Measurements from ENCODE around the gene PLPPR3. TPM values are rescaled to one million over a fixed set of nuclear protein-coding genes. Genes with fewer than 3 reads are reported as not detected.
"Not testable (repeated sequence)": the region's sequence is repeated elsewhere in the genome, so short reads cannot be mapped to it uniquely, and the experiment has no call there.

The PLPPR3 gene
- total RNA-seq, 1 experiment from 2014 or later = 13.6 TPM

DNA sequence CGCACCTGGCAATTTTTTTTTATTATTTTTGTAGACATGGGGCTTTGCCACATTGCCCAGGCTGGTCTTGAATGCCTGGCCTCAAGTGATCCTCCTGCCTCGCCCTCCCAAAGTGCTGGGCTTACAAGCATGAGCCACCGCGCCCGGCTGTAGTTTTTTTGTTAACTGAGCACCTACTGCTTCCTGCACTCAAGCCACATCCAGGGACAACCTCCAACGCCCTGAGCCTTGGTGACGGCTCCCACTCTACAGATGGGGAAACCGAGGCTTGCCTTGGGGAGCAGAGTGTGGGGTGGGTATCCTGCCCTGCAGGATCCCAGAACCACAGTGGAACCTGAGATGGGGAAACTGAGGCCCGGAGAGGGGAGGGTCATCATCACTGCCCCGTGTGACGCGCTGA is 33.4 kb upstream of the PLPPR3 start:
- in situ Hi-C loops (cut with HindIII; ENCODE audit: low pct_unique_long_range_greater_than_20kb, low sequenced_read_pairs) = no loop called here
- DNase-seq (ENCODE audit: low read depth) = no peak

DNA sequence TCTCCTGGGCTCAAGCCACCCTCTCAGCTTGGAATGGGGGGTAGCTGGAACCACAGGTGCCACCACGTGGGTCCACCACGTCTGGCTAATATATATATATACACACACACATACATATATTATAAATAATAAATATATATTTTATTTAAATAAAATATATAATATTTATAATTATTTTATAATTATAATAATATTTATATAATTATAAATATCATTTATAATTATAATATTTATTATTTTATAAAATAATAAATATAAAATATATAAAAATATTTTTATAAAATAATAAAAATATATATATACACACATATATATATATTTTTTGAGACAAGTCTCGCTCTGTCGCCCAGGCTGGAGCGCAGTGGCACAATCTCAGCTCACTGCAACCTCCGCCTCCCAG is 32.8 kb upstream of the PLPPR3 start:
- no peak for DNase-seq (ENCODE audit: low read depth)
- in situ Hi-C loops (cut with HindIII; ENCODE audit: low pct_unique_long_range_greater_than_20kb, low sequenced_read_pairs) = no loop called here

DNA sequence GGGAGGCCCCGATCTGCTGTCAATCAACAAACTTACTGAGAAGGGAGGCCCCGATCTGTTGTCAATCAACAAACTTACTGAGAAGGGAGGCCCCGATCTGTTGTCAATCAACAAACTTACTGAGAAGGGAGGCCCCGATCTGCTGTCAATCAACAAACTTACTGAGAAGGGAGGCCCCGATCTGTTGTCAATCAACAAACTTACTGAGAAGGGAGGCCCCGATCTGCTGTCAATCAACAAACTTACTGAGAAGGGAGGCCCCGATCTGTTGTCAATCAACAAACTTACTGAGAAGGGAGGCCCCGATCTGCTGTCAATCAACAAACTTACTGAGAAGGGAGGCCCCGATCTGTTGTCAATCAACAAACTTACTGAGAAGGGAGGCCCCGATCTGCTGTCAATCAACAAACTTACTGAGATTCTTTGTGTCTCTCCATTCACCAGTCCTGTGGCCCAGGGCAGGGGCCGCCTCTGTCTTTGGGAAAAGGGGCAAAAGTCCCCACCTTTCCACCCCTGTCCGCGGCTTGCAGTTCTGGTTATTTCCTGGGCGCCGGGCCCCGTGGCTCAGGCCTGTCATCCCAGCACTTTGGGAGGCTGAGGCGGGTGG is 32.0 kb upstream of the PLPPR3 start:
- in situ Hi-C loops (cut with HindIII; ENCODE audit: low pct_unique_long_range_greater_than_20kb, low sequenced_read_pairs) = not testable (repeated sequence)

DNA sequence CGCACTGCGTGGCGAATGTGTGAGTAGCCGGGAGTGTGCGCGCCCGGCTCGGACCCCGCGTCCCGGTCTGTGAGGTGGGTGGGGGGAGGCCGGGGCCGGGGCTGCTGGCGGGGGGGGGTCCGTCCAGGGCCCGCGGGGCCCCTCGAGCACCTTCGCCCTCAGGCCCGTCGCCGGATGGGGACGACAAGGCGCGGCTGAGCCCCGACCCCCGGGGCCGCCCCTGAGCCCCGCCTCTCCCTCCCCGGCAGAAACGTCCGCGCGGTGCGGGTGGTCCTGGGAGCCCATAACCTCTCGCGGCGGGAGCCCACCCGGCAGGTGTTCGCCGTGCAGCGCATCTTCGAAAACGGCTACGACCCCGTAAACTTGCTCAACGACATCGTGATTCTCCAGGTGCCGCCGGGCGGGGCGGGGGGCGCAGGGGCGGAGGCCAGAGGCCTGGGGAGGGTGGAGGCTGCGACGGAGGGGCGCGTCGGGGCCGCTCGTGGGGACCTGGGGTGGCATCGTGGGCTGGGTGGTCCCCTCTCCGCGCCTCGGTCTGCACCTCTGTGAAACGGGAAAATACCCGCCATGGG is 31.3 kb upstream of the PLPPR3 start:
- in situ Hi-C loops (cut with HindIII; ENCODE audit: low pct_unique_long_range_greater_than_20kb, low sequenced_read_pairs) = no loop called here

More for the DNA sequence above, 32.0 kb upstream of the PLPPR3 start:
- not testable (repeated sequence) for DNase-seq (ENCODE audit: low read depth)

DNA sequence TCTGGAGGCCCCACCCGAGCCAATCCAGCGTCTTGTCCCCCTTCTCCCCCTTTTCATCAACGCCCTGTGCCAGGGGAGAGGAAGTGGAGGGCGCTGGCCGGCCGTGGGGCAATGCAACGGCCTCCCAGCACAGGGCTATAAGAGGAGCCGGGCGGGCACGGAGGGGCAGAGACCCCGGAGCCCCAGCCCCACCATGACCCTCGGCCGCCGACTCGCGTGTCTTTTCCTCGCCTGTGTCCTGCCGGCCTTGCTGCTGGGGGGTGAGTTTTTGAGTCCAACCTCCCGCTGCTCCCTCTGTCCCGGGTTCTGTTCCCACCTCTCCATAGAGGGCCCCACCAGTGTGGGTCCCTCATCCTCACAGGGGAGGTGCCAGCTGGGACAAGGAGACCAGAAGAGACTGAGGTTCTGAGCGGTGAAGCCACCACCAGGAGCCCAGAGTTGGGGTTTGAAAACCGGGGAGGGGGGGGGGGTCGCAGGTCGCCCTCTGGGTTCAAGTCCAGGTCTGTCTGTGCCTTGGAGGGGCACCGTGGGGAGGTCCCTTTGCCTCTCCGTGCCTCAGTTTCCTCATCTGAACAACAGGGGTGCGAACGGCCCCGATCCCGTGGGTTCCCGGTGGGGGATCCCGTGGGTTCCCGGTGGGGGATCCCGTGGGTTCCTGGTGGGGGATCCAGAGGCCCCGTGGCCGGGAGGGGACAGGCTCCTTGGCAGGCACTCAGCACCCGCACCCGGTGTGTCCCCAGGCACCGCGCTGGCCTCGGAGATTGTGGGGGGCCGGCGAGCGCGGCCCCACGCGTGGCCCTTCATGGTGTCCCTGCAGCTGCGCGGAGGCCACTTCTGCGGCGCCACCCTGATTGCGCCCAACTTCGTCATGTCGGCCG is 30.6 kb upstream of the PLPPR3 start, which contains the start of gene ELANE:
Gene ELANE (plus strand): TSS at position 168 of the 878 bp plus-strand sequence. CDS start 26 bp downstream, at position 194.
- DNase-seq (ENCODE audit: low read depth) = no peak
- in situ Hi-C loops (cut with HindIII; ENCODE audit: low pct_unique_long_range_greater_than_20kb, low sequenced_read_pairs) = no loop called here

More for the DNA sequence above, 31.3 kb upstream of the PLPPR3 start:
- DNase-seq (ENCODE audit: low read depth) = no peak

DNA sequence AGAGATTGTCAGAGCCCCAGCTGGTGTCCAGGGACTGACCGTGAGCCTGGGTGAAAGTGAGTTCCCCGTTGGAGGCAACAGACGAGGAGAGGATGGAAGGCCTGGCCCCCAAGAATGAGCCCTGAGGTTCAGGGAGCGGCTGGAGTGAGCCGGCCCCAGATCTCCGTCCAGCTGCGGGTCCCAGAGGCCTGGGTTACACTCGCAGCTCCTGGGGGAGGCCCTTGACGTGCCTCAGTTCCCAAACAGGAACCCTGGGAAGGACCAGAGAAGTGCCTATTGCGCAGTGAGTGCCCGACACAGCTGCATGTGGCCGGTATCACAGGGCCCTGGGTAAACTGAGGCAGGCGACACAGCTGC is 29.2 kb upstream of the PLPPR3 start:
- in situ Hi-C loops (cut with HindIII; ENCODE audit: low pct_unique_long_range_greater_than_20kb, low sequenced_read_pairs) = no loop called here
- DNase-seq (ENCODE audit: low read depth) = no peak

DNA sequence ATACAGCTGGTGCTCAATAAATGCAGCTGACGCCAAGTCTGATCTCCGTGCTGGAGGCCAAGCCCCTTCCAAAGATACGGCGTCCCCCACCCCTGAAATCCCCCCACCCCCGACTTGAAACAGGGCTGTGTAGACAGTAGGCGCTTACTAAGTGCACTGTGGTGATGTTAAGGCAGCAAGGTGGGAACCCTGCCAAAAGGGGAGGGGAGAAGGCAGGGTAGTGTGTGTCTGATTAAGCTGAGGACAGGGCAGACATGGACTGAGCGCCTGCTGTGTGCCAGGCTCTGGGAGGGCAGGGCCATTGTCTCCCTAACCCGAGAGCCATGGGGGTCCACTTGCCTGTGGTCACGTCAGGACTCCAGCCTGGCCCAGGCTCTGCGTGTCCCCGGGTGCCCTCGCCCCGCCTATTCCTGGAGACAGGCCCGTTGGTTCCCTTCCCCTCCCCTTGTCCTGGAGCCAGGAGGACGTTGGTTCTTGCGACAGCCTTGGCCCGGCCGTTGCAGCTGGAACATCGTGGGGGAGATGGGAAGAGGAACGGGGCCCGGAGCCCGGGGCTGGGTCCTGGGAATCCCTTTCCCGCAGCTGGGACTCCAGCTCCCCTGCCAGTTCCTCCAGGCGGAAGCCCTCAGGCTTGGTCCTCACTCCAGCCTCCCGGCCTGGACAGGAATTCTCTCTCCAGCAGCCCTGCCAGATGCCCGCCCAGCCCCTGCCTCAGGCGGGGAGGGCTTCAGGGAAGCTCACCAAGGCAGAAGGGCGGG is 28.6 kb upstream of the PLPPR3 start:
- DNase-seq (ENCODE audit: low read depth) = no peak
- in situ Hi-C loops (cut with HindIII; ENCODE audit: low pct_unique_long_range_greater_than_20kb, low sequenced_read_pairs) = no loop called here

DNA sequence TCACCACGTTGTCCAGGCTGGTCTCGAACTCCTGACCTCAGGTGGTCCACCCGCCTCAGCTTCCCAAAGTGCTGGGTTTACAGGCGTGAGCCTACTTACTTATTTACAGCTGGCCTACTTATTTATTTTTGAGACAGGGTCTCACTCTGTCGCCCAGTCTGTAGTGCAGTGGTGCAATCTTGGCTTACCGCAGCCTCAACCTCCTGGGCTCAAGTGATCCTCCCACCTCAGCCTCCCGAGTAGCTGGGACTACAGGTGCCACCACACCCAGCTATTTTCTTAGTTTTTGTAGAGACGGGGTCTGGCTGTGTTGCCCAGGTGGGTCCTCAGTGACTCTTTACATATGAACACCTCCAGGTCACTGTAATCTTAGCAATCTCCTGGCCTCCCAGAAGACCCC is 27.4 kb upstream of the PLPPR3 start:
- DNase-seq (ENCODE audit: low read depth); in situ Hi-C loops (cut with HindIII; ENCODE audit: low pct_unique_long_range_greater_than_20kb, low sequenced_read_pairs): not testable (repeated sequence)

DNA sequence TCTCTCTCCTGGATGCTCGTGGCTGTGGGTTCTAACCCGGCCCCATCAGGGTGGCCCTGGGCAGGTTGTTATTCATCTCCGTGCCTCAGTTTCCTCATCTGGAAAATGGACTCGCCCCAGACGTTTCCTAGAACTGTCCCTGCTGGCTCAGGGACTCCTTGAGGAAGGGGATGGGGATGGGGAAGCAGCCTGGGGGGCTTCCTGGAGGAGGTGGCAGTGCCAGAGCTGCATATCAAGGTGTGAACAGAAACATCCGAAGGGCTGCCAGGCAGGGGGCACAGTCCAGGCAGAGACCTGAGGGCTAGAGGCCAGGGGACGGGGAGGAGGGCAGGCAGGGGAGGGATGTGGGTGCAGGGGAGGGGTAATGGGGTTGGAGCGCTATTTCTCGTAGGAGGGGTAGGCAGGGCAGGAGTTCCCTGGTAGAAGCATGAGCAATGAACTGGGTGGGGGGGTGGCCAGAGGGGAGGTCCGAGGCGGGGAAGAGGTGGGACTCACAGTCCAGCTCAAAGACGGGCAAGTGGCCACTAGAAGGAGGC is 26.7 kb upstream of the PLPPR3 start:
- DNase-seq (ENCODE audit: low read depth) = no peak
- in situ Hi-C loops (cut with HindIII; ENCODE audit: low pct_unique_long_range_greater_than_20kb, low sequenced_read_pairs) = no loop called here

DNA sequence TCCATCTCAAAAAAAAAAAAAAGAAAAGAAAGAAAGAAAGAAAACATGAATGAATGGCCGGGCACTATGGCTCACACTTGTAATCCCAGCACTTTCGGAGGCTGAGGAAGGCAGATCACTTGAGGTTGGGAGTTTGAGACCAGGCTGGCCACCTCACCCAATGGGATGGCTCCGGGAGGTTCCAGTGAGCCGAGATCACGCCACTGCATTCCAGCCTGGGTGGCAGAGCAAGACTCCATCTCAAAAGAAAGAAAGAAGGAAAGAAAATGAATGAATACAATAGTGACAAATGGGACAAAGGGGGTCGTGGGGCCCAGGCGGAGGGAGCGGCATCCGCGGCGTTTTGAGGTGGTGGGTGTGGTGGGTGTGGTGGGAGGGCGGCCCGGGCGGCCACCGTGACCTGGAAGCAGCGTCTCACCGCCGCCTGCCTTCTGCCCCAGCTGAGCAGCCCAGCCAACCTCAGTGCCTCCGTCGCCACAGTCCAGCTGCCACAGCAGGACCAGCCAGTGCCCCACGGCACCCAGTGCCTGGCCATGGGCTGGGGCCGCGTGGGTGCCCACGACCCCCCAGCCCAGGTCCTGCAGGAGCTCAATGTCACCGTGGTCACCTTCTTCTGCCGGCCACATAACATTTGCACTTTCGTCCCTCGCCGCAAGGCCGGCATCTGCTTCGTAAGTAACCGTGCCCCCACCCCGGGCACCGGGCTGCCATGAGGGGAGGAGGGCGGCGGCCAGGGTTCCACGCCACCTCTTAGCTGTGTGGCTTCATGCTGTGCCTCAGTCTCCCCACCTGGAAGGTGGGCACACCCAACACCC is 24.2 kb upstream of the PLPPR3 start:
- in situ Hi-C loops (cut with HindIII; ENCODE audit: low pct_unique_long_range_greater_than_20kb, low sequenced_read_pairs) = no loop called here
- no peak for DNase-seq (ENCODE audit: low read depth)

DNA sequence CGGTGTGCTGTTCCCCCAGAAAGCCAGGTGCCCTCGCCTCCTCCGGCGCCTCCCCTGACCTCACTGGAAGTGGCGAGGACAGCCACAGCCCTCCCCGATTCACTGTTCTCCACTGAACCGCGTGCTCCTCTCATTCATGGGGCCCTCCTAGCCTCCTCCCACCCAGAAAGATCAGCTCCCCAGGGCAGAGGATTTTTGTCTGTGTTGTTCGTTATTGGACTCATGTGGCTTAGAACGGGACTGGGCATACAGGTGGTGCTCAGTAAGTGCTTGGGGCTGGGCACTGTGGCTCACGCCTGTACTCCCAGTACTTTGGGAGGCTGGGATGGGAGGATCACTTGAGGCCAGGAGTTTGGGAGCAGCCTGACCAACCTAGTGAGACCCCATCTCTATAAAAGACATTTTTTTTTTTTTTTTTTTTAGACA is 22.8 kb upstream of the PLPPR3 start:
- no peak for DNase-seq (ENCODE audit: low read depth)
- in situ Hi-C loops (cut with HindIII; ENCODE audit: low pct_unique_long_range_greater_than_20kb, low sequenced_read_pairs) = no loop called here

DNA sequence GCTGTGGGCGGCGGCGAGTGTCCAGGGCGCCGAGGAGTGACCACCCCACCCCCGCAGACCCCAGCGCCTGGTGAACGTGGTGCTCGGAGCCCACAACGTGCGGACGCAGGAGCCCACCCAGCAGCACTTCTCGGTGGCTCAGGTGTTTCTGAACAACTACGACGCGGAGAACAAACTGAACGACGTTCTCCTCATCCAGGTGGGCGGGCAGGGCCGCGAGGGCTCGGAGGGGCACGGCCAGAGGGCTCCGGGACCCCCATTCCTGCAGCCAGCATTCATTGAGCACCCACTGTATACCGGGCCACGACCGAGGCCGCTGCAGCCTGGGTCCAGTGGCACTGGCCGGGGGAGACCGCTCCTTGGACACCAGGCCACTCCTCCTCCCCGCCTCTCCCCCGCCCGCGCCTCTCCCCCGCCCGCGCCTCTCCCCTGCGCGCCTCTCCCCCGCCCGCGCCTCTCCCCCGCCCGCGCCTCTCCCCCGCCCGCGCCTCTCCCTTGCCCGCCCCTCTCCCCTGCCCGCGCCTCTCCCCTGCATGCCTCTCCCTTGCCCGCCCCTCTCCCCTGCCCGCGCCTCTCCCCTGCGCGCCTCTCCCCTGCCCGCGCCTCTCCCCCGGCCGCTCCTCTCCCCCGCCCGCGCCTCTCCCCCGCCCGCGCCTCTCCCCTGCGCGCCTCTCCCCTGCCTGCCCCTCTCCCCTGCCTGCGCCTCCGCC is 22.2 kb upstream of the PLPPR3 start:
- in situ Hi-C loops (cut with HindIII; ENCODE audit: low pct_unique_long_range_greater_than_20kb, low sequenced_read_pairs) = no loop called here
- DNase-seq (ENCODE audit: low read depth) = no peak

DNA sequence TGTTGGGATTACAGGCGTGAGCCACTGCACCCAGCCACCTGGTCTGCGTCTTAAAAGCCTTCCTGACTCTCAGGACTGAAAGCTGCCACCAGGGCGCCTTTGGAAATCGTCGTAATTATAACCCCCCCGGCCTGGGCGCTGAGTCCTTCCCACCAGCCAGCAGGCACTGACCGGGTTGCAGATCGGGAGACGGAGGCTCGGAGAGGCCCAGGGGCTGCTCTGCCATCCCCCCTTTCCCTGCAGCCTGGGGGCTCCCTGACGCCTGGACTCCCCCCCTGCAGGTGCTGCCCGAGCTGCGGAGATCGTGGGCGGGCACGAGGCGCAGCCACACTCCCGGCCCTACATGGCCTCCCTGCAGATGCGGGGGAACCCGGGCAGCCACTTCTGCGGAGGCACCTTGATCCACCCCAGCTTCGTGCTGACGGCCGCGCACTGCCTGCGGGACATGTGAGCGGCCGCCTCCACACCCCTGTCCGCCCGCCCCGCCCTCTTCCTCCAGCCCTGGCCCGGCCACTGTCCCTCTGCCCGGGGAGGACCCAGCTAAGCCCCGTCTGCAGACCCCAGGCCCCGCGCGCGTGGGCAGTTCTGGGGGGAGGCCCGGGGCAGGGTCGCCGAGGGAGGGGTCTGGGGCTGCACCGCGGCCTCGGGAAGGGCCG is 21.6 kb upstream of the PLPPR3 start:
- in situ Hi-C loops (cut with HindIII; ENCODE audit: low pct_unique_long_range_greater_than_20kb, low sequenced_read_pairs) = no loop called here
- DNase-seq (ENCODE audit: low read depth) = no peak

DNA sequence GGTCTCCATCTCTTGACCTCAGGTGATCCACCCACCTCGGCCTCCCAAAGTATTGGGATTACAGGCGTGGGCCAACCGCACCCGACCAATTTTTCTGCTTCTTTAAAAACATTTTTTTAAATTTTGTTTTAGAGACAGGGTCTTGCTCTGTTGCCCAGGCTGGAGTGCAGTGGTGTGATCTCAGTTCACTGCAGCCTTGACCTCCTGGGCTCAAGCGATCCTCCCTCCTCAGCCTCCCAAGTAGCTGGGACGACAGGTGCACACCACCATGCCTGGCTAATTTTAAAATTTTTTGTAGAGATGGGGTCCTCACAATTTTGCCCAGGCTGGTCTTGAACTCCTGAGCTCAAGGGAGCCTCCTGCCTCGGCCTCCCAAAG is 21.0 kb upstream of the PLPPR3 start:
- DNase-seq (ENCODE audit: low read depth); in situ Hi-C loops (cut with HindIII; ENCODE audit: low pct_unique_long_range_greater_than_20kb, low sequenced_read_pairs): not testable (repeated sequence)

DNA sequence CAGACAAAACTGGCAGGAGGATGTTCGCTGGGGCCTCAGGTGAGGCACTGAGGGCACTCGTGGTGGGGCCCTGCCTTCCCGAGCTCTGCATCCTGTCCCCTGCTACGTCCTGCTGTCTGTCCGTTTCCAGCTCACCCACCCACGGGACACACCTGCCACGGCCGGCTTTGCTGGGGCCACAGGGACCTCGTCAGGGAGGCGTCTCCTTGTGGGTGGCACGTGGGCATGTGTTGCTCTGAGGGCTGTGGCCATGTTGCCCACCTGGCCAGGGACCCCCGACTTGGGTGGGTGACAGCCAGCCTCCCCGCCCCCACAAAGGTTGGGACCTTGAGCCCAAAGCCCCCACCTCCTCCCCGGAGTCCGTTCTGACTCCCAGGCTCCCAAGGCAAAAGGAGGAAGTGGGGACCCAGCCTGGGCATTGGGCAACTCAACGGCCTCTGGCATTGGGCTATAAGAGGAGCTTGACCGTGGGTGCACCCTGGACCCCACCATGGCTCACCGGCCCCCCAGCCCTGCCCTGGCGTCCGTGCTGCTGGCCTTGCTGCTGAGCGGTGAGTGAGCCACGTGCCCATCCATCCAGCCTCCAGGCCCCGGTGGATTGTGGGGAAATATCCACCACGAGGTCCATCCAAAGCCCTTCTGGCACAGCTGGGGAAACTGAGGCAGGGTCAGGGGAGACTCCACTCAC is 18.9 kb upstream of the PLPPR3 start, which contains the start of gene PRTN3:
Gene PRTN3 (plus strand): TSS at position 481 of the 688 bp plus-strand sequence. CDS start 10 bp downstream, at position 491.
- in situ Hi-C loops (cut with HindIII; ENCODE audit: low pct_unique_long_range_greater_than_20kb, low sequenced_read_pairs) = no loop called here
- no peak for DNase-seq (ENCODE audit: low read depth)

DNA sequence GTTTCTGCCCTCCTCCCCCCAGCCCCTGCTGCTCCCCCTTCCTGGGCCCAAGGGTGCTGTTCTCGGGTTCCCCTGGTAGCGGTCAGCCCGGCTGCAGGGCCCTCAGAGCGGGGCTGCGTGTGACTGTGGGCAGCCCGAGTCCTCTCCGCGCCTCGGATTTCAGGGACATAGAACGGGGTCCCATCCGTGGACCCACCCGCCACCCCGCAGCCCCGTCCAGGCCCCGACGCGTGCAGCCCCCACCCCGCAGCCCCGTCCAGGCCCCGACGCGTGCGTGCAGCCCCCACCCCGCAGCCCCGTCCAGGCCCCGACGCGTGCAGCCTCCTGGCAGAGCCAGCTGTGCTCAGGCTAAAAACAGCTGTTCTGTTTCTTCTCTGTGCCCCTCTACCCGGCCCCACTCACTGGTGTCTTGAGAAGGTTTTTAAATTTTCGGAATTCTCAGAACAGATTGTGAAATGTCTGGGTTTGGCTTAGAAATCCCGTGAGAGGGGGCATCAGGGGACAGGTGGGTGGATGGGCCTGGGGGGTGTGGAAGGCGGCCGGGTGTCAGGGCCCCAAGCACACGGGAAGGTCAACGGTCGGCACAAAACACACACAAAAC is 13.6 kb upstream of the PLPPR3 start:
- DNase-seq (ENCODE audit: low read depth) = no peak
- in situ Hi-C loops (cut with HindIII; ENCODE audit: low pct_unique_long_range_greater_than_20kb, low sequenced_read_pairs) = no loop called here
